ENCODE measurements around the gene WFDC12. TPM values are rescaled to one million over a fixed set of nuclear protein-coding genes. Genes with fewer than 3 reads are reported as not detected.

WFDC12 gene, protein sequence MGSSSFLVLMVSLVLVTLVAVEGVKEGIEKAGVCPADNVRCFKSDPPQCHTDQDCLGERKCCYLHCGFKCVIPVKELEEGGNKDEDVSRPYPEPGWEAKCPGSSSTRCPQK
- not detected in 2 replicates for total RNA-seq

DNA sequence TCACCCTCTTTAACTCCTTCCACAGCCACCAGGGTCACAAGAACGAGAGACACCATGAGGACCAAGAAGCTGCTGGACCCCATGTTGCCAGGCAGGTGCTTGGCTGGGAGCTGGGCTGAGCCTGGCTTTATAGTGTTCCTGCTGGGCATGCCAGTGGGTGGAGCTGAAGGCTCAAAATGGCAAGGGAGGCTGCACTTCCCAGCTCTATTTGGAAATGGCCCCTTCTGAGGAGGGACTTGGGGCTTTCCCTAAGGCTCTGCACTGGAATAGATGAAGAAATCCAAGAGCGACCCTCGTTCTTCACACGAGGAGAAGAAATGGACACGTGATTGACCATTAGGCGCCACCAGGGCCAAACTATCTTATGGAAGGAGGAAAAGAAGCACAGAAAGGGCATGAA is at the start of gene WFDC12:
TSS of gene WFDC12 (minus strand) at position 101 of the 400 bp plus-strand sequence. CDS start at position 83, 18 bp downstream.

DNA sequence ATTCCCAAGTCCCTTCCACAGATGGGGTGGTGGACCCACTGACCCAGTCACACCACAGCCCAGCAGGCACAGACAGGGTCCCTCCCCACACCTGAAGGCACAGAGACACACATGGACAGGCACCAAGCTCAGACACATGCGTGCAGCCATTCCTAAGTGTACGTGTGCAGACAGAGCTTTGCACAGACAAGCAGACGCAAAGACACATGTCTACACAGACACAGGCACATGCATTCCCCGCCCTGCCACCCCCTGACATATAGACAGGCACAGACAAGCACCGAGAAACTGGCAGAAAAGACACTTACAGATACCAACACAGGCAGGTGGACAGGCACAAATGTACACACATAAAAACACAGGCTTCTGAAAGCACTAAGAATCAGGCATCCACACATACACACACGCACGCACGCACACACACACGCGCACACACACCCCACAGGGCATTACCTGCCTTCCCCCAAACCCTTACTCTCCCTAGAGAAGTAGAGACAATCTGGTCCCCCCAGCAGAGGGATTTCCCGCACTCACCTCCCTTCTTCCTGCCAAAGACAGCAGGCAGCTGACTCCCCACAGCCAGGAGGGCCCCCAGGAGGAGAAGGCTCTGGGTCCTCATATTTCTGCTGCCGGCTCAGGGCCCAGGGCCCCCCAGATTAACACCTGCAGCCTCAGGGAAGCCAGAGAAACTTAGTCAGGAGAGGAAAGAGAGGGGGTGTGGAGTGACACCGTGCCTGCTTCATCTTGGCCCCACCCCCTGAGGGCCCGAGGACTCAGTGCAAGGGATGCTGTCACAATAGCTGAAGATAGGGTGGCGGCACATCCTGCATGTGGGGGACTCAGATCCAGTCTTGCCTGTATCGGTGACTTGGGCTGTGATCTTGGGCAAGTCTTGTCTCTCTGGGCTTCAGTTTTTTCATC is 9.5 kb downstream of the WFDC12 start, which contains the start of gene WFDC5:
TSS of gene WFDC5 (minus strand) at position 710 of the 921 bp plus-strand sequence. CDS start at position 619, 91 bp downstream.

DNA sequence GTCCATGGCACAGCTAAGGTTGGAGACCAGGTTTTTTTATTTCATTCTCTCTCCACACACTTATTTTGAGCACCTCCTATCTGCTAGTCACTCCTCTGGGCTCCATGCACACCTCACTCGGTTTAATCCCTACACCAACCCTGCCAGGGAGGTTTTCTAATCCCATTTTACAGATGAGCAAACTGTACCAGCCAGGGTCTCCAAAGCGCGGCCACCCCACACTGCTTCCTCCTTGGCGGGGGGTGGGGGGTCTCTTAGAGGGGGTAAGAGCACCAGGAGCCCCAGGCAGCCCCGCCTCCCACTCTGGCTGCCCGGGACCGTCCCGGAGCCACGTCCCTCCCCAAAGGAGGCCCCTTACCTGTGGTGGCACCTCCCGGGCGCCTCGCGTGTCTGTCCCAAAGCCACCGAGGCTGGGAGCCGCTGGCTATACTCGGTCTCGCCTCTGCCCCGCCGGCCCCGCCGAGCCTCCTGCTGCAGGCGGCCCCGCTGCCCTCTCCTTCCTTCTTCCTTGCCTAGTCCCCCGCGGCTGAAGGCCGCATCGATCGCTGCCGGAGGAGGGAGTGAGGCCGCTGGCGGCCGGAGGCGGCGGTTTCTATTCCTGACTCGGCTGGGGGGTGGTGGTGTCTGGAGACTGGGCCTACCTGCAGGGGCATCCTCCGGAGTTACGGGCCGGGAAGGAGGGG is 23.6 kb downstream of the WFDC12 start, which contains the start of gene KCNS1:
TSS of gene KCNS1 (minus strand) at position 565 of the 683 bp plus-strand sequence. CDS start 1,891 bp downstream, outside the sequence.

Other genes with a start within 250 kb of the WFDC12 start
- gene YWHAB, start 238.8 kb downstream of the WFDC12 start, total RNA-seq: 86.3 and 101 TPM in 2 replicates
- 4.9 and 7.1 TPM in 2 replicates for gene PABPC1L, start 214.4 kb downstream of the WFDC12 start, total RNA-seq
- gene TOMM34, start 164.1 kb downstream of the WFDC12 start, total RNA-seq: 16.5 and 23.6 TPM in 2 replicates
- 24.7 and 27.2 TPM in 2 replicates for gene STK4, start 158.0 kb downstream of the WFDC12 start, total RNA-seq
- not detected in 2 replicates for gene KCNS1, start 23.3 kb downstream of the WFDC12 start, total RNA-seq
- gene WFDC5, start 9.3 kb downstream of the WFDC12 start, total RNA-seq: not detected in 2 replicates
- not detected in 2 replicates for gene PI3, start 50.4 kb upstream of the WFDC12 start, total RNA-seq
- not detected in 2 replicates for gene SEMG1, start 82.6 kb upstream of the WFDC12 start, total RNA-seq
- gene SEMG2, start 96.9 kb upstream of the WFDC12 start, total RNA-seq: not detected in 2 replicates
- gene SLPI, start 130.1 kb upstream of the WFDC12 start, total RNA-seq: 0.66 TPM in 1 of 2 replicates, not detected in the other
- not detected in 2 replicates for gene RBPJL, start 182.4 kb upstream of the WFDC12 start, total RNA-seq
- not detected in 2 replicates for gene MATN4, start 183.8 kb upstream of the WFDC12 start, total RNA-seq
- 54.5 and 89.0 TPM in 2 replicates for gene SDC4, start 224.0 kb upstream of the WFDC12 start, total RNA-seq
- 17.6 and 19.5 TPM in 2 replicates for gene SYS1, start 238.7 kb upstream of the WFDC12 start, total RNA-seq

Measured in aortic smooth muscle cell (primary cell).